Activated CD8-positive, alpha-beta T cell treated with anti-CD3 and anti-CD28 coated beads for 36 hours (primary cell): ENCODE data around the gene ZNF684. TPM values are rescaled to one million over a fixed set of nuclear protein-coding genes. Genes with fewer than 3 reads are reported as not detected.

Experiments used
- ATAC-seq: fragments of 200-7000 bp; cut with Tn5 transposase; one replicate; pipeline ENCODE4 v1.10.0; 2021; ENCODE audit warnings: mild to moderate bottlenecking, moderate library complexity
- CTCF ChIA-PET: fragments of 350-600 bp; sonication (Branson Sonifier 250); formaldehyde crosslinking; loops from one replicate; lab custom pipeline; 2021; ENCODE audit warnings: antibody characterized with exemption; lab: Charles Lee
- POLR2A ChIA-PET: fragments of 350-600 bp; sonication (Branson Sonifier 250); formaldehyde crosslinking; loops from one replicate; lab custom pipeline; 2021; ENCODE audit warnings: antibody characterized with exemption; lab: Charles Lee
- DNase-seq: peaks from one replicate; pipeline ENCODE4 v3.0.0-alpha.2; 2020
- H3K27ac Mint-ChIP-seq: one replicate; pipeline ENCODE4 v1.8.0; 2021; ENCODE audit warnings: mild to moderate bottlenecking, mixed read lengths
- H3K27me3 Mint-ChIP-seq: one replicate; pipeline ENCODE4 v1.8.0; 2021; ENCODE audit warnings: mixed read lengths
- H3K36me3 Mint-ChIP-seq: one replicate; pipeline ENCODE4 v1.8.0; 2021; ENCODE audit warnings: low read depth, mixed read lengths
- H3K4me1 Mint-ChIP-seq: one replicate; pipeline ENCODE4 v1.8.0; 2021; ENCODE audit warnings: low read depth, mixed read lengths
- H3K4me3 Mint-ChIP-seq: one replicate; pipeline ENCODE4 v1.8.0; 2021; ENCODE audit warnings: mild to moderate bottlenecking, moderate library complexity, mixed read lengths
- H3K9me3 Mint-ChIP-seq: one replicate; pipeline ENCODE4 v1.8.0; 2021; ENCODE audit warnings: mixed read lengths
- intact Hi-C: fragments of 100-400 bp; cut with micrococcal nuclease; formaldehyde crosslinking; loops from one replicate; pipeline ENCODE4 v1.10.0; 2022
- total RNA-seq, 2 experiments: library from RNA; stranded (reverse); gene quantifications; one replicate each; pipeline ENCODE4 v1.2.3, GENCODE V29; 2021
- TF ChIP-seq, protein P1 (sequence below): fragments of 200-600 bp; IDR thresholded peaks from one replicate; pipeline ENCODE4 v1.8.0; 2022; ENCODE audit warnings: antibody characterized with exemption, mild to moderate bottlenecking

ZNF684 gene
- total RNA-seq, 2 experiments from 2014 or later = 4.2 to 4.4 TPM

DNA sequence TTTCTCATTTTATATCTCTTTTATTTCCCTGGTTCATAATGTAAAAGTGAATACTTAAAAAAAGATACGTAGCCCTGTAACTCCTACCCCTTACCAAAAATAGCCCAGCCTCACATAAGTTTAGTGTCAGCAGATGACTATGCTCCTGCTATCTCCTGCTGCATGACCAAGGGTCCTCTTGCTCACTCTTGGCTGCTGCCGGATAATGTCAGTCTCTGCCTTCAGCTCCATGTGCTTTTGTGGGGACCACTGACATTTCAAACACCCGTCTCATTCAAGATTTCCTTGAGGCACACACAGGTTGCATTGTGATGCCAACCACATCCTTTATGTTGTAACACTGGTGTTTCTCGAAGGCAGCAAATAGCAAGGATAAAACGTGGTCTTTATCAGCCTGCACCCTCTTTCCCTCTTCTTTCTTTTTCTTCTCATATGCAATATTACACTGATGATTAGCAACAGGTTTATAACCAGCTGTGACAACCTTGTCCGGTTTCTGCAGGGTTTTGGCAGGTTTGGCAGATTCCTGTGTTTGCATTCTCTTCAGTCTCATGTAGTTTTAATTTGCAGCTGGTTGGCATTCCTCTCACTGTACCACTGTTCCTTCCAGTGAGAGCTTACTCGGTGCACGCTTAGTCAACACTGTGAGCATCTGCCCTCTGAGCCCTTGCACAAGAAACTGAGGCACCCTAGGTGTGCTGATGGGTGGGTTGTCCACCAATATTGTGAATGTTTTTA lies 62.2 kb downstream of the ZNF684 start:
- DNase-seq (peak; percentile 26), ATAC-seq (peak; percentile 61)
- ChIA-PET POLR2A (no interaction called here), CTCF (interaction anchor here (0.9 to 1.2 kb wide), 3 partner anchors 76 to 356 kb away, joined by 3 read pairs; no protein-coding TSS in a partner anchor)
- no peak overlapping the region for H3K4me3 Mint-ChIP-seq
- H3K36me3 Mint-ChIP-seq = no peaks in the 10 kb centered on the region
- intact Hi-C loops = no loop called here
- no peak overlapping the region for H3K27ac Mint-ChIP-seq
- H3K27me3 Mint-ChIP-seq = peaks cover 3% of the 10 kb centered on the region
- H3K9me3 Mint-ChIP-seq = no peaks in the 10 kb centered on the region
- TF ChIP-seq, protein P1, sequence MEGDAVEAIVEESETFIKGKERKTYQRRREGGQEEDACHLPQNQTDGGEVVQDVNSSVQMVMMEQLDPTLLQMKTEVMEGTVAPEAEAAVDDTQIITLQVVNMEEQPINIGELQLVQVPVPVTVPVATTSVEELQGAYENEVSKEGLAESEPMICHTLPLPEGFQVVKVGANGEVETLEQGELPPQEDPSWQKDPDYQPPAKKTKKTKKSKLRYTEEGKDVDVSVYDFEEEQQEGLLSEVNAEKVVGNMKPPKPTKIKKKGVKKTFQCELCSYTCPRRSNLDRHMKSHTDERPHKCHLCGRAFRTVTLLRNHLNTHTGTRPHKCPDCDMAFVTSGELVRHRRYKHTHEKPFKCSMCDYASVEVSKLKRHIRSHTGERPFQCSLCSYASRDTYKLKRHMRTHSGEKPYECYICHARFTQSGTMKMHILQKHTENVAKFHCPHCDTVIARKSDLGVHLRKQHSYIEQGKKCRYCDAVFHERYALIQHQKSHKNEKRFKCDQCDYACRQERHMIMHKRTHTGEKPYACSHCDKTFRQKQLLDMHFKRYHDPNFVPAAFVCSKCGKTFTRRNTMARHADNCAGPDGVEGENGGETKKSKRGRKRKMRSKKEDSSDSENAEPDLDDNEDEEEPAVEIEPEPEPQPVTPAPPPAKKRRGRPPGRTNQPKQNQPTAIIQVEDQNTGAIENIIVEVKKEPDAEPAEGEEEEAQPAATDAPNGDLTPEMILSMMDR = no peak
- H3K4me1 Mint-ChIP-seq = peaks cover 13% of the 10 kb centered on the region

DNA sequence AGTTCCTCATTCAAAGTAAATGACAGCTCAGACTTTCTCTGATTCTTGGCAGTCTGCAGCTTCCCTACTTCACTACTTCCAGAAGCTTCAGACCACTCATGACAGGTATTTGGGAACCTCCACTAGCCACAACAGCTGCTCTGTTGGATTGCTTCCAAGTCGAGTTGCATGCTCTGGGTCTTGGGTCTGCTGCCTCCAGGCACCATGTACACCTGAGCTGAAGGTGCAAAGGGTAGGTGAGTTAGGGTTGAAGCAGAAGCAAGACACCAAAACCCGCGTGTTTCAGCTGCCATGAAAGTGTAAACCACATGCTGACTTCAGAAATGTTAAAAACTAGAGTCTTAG lies 62.7 kb downstream of the ZNF684 start:
- CTCF ChIA-PET = interaction anchor here (0.9 to 1.2 kb wide), 3 partner anchors 75 to 356 kb away, joined by 3 read pairs; no protein-coding TSS in a partner anchor
- no peak overlapping the region for H3K4me3 Mint-ChIP-seq

DNA sequence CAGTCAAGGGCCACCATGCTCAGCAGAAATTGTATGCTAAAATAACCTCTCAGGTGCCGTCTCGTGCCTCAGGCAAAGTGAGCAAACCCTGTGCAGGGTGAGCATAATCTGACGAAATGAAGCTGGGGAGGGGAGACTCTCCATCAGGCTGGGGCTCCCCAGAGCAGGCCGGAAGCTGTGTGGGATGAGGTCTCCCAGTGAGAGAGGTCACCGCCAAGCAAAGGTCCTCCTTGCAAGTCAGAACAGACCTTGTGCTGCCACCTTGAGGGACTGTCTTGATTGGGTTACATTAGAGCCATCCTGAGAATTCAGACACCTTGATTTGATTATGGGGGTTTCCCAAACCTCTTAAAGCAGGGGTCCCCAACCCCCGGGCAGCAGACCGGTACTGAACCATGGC lies 64.2 kb downstream of the ZNF684 start:
- peaks cover 12% of the 10 kb centered on the region for H3K4me1 Mint-ChIP-seq
- peaks cover 6% of the 10 kb centered on the region for H3K27me3 Mint-ChIP-seq
- H3K4me3 Mint-ChIP-seq = no peak overlapping the region
- CTCF ChIA-PET = interaction anchor here (1.4 kb wide), 1 partner anchor 30 kb away, joined by 4 read pairs; no protein-coding TSS in a partner anchor
- DNase-seq (peak; percentile 17), ATAC-seq (no peak)
- H3K27ac Mint-ChIP-seq = no peak overlapping the region
- POLR2A ChIA-PET = interaction anchor here (0.5 to 1.5 kb wide), 3 partner anchors 12 to 365 kb away, joined by 3 to 5 read pairs (median 4); no protein-coding TSS in a partner anchor
- intact Hi-C loops = no loop called here
- TF ChIP-seq, protein P1 = no peak
- H3K9me3 Mint-ChIP-seq = no peaks in the 10 kb centered on the region
- no peaks in the 10 kb centered on the region for H3K36me3 Mint-ChIP-seq

More for the DNA sequence above, 62.7 kb downstream of the ZNF684 start:
- ATAC-seq (no peak), DNase-seq (no peak)
- Mint-ChIP-seq H3K27ac (no peak overlapping the region), H3K4me1 (peaks cover 13% of the 10 kb centered on the region), H3K36me3 (no peaks in the 10 kb centered on the region), H3K9me3 (no peaks in the 10 kb centered on the region), H3K27me3 (peaks cover 5% of the 10 kb centered on the region)
- intact Hi-C loops = no loop called here
- TF ChIP-seq, protein P1 = no peak
- POLR2A ChIA-PET = no interaction called here

Other genes with a start within 250 kb of the ZNF684 start
- gene COL9A2, start 214.4 kb upstream of the ZNF684 start, total RNA-seq = 1 to 10 TPM; 4.3 to 5.4 TPM
- gene SMAP2, start 157.9 kb upstream of the ZNF684 start, total RNA-seq = 100 to 1,000 TPM; 204 to 209 TPM
- gene ZFP69B, start 81.2 kb upstream of the ZNF684 start, total RNA-seq = 1 to 10 TPM; 3.5 to 4.1 TPM
- gene ZFP69, start 54.3 kb upstream of the ZNF684 start, total RNA-seq = 1 to 10 TPM; 4.2 to 4.7 TPM
- 10 to 100 TPM in 1 of 2 experiments, 1 to 10 TPM in 1; 8.7 to 10.2 TPM for gene EXO5, start 22.9 kb upstream of the ZNF684 start, total RNA-seq
- gene RIMS3, start 134.0 kb downstream of the ZNF684 start, total RNA-seq = 1 to 10 TPM; 3.0 to 3.9 TPM
- 10 to 100 TPM; 45.6 to 53.8 TPM for gene NFYC, start 160.1 kb downstream of the ZNF684 start, total RNA-seq